GM12878 (cell line): ENCODE data around the gene ANGPTL2. TPM values are rescaled to one million over a fixed set of nuclear protein-coding genes. Genes with fewer than 3 reads are reported as not detected.

Source experiments
- ATAC-seq: fragments of 200-7000 bp; cut with Tn5 transposase; 3 replicates; pipeline ENCODE4 v1.9.1; 2020; ENCODE audit warnings: mild to moderate bottlenecking, moderate library complexity
- BruUV-seq: library from RNA; stranded (reverse); fragments of 400-500 nt; replicated peaks from 2 replicates; lab custom pipeline; 2021; lab: Mats Ljungman, UMichigan
- CTCF ChIA-PET: fragments of 300-600 bp; sonication (Branson Sonifier 250); formaldehyde crosslinking; extraction: SDS; loops from one replicate; lab custom pipeline; 2021; ENCODE audit warnings: inconsistent platforms; lab: Yijun Ruan, JAX
- POLR2A ChIA-PET: fragments of 350-600 bp; formaldehyde crosslinking; extraction: SDS; loops from one replicate; lab custom pipeline; 2021; ENCODE audit warnings: inconsistent platforms; lab: Charles Lee
- RAD21 ChIA-PET: fragments of 300-600 bp; sonication (Branson Sonifier 250); formaldehyde crosslinking; loops from one replicate; lab custom pipeline; 2023; ENCODE audit warnings: antibody characterized with exemption; ENCODE audit not compliant: unreplicated experiment; lab: Charles Lee
- SMC1A ChIA-PET: fragments of 300-600 bp; sonication (Branson Sonifier 250); formaldehyde crosslinking; loops from one replicate; lab custom pipeline; 2023; ENCODE audit not compliant: unreplicated experiment, uncharacterized antibody; lab: Charles Lee
- DNase-seq: peaks from one replicate; pipeline ENCODE4 v3.0.0-alpha.2; 2011; ENCODE audit warnings: low read depth, low spot score
- FAIRE-seq: peaks from 3 replicates; lab custom pipeline; 2011; peaks lifted over from hg19 to GRCh38; lab: Jason Lieb, UNC
- H2AFZ ChIP-seq: 2 replicates; pipeline ENCODE4 v1.6.0; 2011; ENCODE audit warnings: low read depth, low read length, control low read depth; ENCODE audit not compliant: control insufficient read depth
- H3K27ac ChIP-seq: 2 replicates; pipeline ENCODE4 v1.5.1; 2011; ENCODE audit warnings: control low read depth; ENCODE audit not compliant: control insufficient read depth, insufficient read depth
- H3K27me3 ChIP-seq, 2 experiments: replicated peaks in 1 of 2; 2 replicates each; pipeline versions ENCODE4 v1.6.0 to v1.6.1; 2011; ENCODE audit warnings: low read length in 1 of 2; ENCODE audit not compliant: control insufficient read depth in 2 of 2, insufficient read depth in 2 of 2
- H3K36me3 ChIP-seq, 2 experiments: 2 replicates each; pipeline ENCODE4 v1.5.1; 2011; ENCODE audit warnings: low read length in 1 of 2; ENCODE audit not compliant: control insufficient read depth in 2 of 2, insufficient read depth in 2 of 2
- H3K4me1 ChIP-seq: 2 replicates; pipeline ENCODE4 v1.6.1; 2011; ENCODE audit warnings: mild to moderate bottlenecking, low read length, moderate library complexity, mixed read lengths; ENCODE audit not compliant: control insufficient read depth, insufficient read depth
- H3K4me2 ChIP-seq: 2 replicates; pipeline ENCODE4 v1.6.0; 2011; ENCODE audit warnings: control low read depth; ENCODE audit not compliant: control insufficient read depth, insufficient read depth
- H3K4me3 ChIP-seq: fragments of 200-600 bp; sonication (generic); 2 replicates; pipeline ENCODE4 v1.5.1; 2016
- H3K79me2 ChIP-seq: 2 replicates; pipeline ENCODE4 v1.6.0; 2011; ENCODE audit warnings: low read length; ENCODE audit not compliant: control insufficient read depth, insufficient read depth
- H3K9ac ChIP-seq: 2 replicates; pipeline ENCODE4 v1.8.0; 2011; ENCODE audit warnings: low read length, control low read depth, mixed read lengths; ENCODE audit not compliant: control insufficient read depth, insufficient read depth
- H3K9me3 ChIP-seq: replicated peaks from 3 replicates; pipeline ENCODE4 v1.5.1; 2011; ENCODE audit warnings: mild to moderate bottlenecking, low read length; ENCODE audit not compliant: control insufficient read depth, insufficient read depth
- H4K20me1 ChIP-seq: 2 replicates; pipeline ENCODE4 v1.6.0; 2011; ENCODE audit not compliant: control insufficient read depth, insufficient read depth
- CBFB ChIP-seq: IDR thresholded peaks from 2 replicates; pipeline ENCODE4 v1.6.1; 2016; ENCODE audit warnings: antibody characterized with exemption, low read depth
- CBX5 ChIP-seq: sonication (generic); IDR thresholded peaks from 2 replicates; pipeline ENCODE4 v1.6.1; 2016; ENCODE audit warnings: low read depth, moderate library complexity, mild to moderate bottlenecking, inconsistent platforms
- CHD2 ChIP-seq: IDR thresholded peaks from 2 replicates; pipeline ENCODE4 v1.6.1; 2011; ENCODE audit warnings: low read depth, low read length, improper control_type of control experiment, borderline replicate concordance
- CTCF ChIP-seq, 3 experiments: IDR thresholded peaks in 2 of 3; conservative IDR thresholded peaks in 1 of 3; 2 replicates each; pipeline ENCODE4 v1.5.1; 2011; ENCODE audit warnings: low read depth in 3 of 3, low read length in 3 of 3, mild to moderate bottlenecking in 3 of 3, control low read depth in 2 of 3, moderate library complexity in 2 of 3, inconsistent platforms in 1 of 3, mixed read lengths in 1 of 3; ENCODE audit not compliant: control insufficient read depth in 2 of 3, insufficient read depth in 1 of 3; ENCODE audit errors: extremely low read depth in 1 of 3
- ESRRA ChIP-seq: IDR thresholded peaks from 2 replicates; pipeline ENCODE4 v1.6.1; 2012; ENCODE audit warnings: mild to moderate bottlenecking, low read length, improper control_type of control experiment
- EZH2 ChIP-seq: IDR thresholded peaks from 2 replicates; pipeline ENCODE4 v1.6.1; 2012; ENCODE audit warnings: low read depth, mild to moderate bottlenecking, control low read depth, inconsistent platforms, low read length, borderline replicate concordance; ENCODE audit not compliant: control insufficient read depth
- GATAD2B ChIP-seq: fragments of 450-650 bp; conservative IDR thresholded peaks from 2 replicates; pipeline ENCODE4 v1.6.1; 2017; ENCODE audit warnings: low read depth, mild to moderate bottlenecking, moderate library complexity
- KDM1A ChIP-seq: fragments of 200-600 bp; sonication (generic); IDR thresholded peaks from 2 replicates; pipeline ENCODE4 v1.6.1; 2016; ENCODE audit warnings: borderline replicate concordance
- MLLT1 ChIP-seq: fragments of 450-650 bp; IDR thresholded peaks from 2 replicates; pipeline ENCODE4 v1.6.1; 2016; ENCODE audit warnings: mild to moderate bottlenecking
- RFX5 ChIP-seq: IDR thresholded peaks from 2 replicates; pipeline ENCODE4 v1.6.1; 2011; ENCODE audit warnings: low read depth, low read length, improper control_type of control experiment
- SP1 ChIP-seq: IDR thresholded peaks from one replicate; pipeline ENCODE4 v1.6.1; 2011; ENCODE audit warnings: low read depth, low read length
- SPI1 ChIP-seq: IDR thresholded peaks from 2 replicates; pipeline ENCODE4 v1.6.1; 2011; ENCODE audit warnings: low read depth, mild to moderate bottlenecking, low read length, moderate library complexity, borderline replicate concordance; ENCODE audit not compliant: insufficient read depth
- SRF ChIP-seq, 2 experiments: IDR thresholded peaks; 2 replicates each; pipeline ENCODE4 v1.6.1; 2011; ENCODE audit warnings: low read depth in 2 of 2, low read length in 2 of 2, mild to moderate bottlenecking in 1 of 2, moderate library complexity in 1 of 2
- WRNIP1 ChIP-seq: IDR thresholded peaks from 2 replicates; pipeline ENCODE4 v1.6.1; 2011; ENCODE audit warnings: low read depth, low read length, improper control_type of control experiment, borderline replicate concordance
- YY1 ChIP-seq: IDR thresholded peaks from 2 replicates; pipeline ENCODE4 v1.6.1; 2011; ENCODE audit warnings: low read depth, mild to moderate bottlenecking, low read length
- ZNF217 ChIP-seq: fragments of 450-650 bp; IDR thresholded peaks from 2 replicates; pipeline ENCODE4 v1.6.1; 2017; ENCODE audit warnings: antibody characterized with exemption, mild to moderate bottlenecking
- WGBS: methylation state at CpG from one replicate; pipeline ENCODE4 v1.1.6; 2016; ENCODE audit warnings: low lambda C conversion rate; ENCODE audit not compliant: insufficient replicate concordance, insufficient coverage; ENCODE audit errors: missing lambda C conversion rate; 5-methylcytosine and 5-hydroxymethylcytosine counted together
- in situ Hi-C: fragments of 300-500 bp; cut with MboI; formaldehyde crosslinking; loops from 9 replicates; pipeline ENCODE4 v1.14.3; 2018; ENCODE audit warnings: mixed read lengths
- intact Hi-C: fragments of 100-400 bp; cut with micrococcal nuclease; formaldehyde crosslinking; loops from one replicate; pipeline ENCODE4 v1.14.2; 2022; ENCODE audit not compliant: unreplicated experiment
- polyA plus RNA-seq, 11 experiments: library from polyadenylated mRNA; depleted of rRNA in 4 of 11; unstranded in 6 of 11; stranded (reverse) in 5 of 11; fragments of >200 nt; fragmentation: Nextera tagmentation in 4 of 11; fragmentation: Illumina TruSeq in 1 of 11; extraction: Ambion mirVana in 4 of 11; extraction: Trizol in 1 of 11; gene quantifications; 1 replicate in 1 of 11; 2 replicates in 10 of 11; pipeline versions ENCODE4 v1.2.1 to v1.2.3, GENCODE V29; 2011 to 2016; ENCODE audit warnings: inconsistent platforms in 2 of 11, missing spikeins in 2 of 11, low read depth in 1 of 11
- total RNA-seq, 4 experiments: library from RNA; depleted of rRNA in 3 of 4; stranded (reverse); fragments of >200 nt in 3 of 4; fragmentation: Illumina TruSeq in 1 of 4; extraction: Trizol in 1 of 4; gene quantifications; 2 replicates each; pipeline versions ENCODE4 v1.2.1 to v1.2.3, GENCODE V29; 2013 to 2021

The ANGPTL2 gene
- total and polyA plus RNA-seq, 10 of the 15 experiments (the other 5 are each of a cell fraction or from before 2014, with no cell fraction given): 0.13 to 2.6 (median 0.82) TPM; not detected in 1

- BruUV-seq: no TSS peak
- ChIA-PET SMC1A (interaction anchor here (1.1 to 1.8 kb wide), 6 partner anchors 7 to 78 kb away, joined by 3 to 7 read pairs (median 4); no protein-coding TSS in a partner anchor), RAD21 (interaction anchor here (1.1 to 1.6 kb wide), 3 partner anchors 15 to 121 kb away, joined by 3 to 7 read pairs (median 7); no protein-coding TSS in a partner anchor), CTCF (interaction anchor here (1.1 to 3.1 kb wide), 3 partner anchors 14 to 54 kb away, joined by 3 to 8 read pairs (median 7); no protein-coding TSS in a partner anchor), POLR2A (no interaction called here)
- WGBS: 91% methylated on average over 5 of the region's 5 CpGs
- Histone ChIP-seq H4K20me1 (no peaks in the 10 kb centered on the region), H3K79me2 (no peaks in the 10 kb centered on the region), H3K27ac (no peak overlapping the region), H3K27me3 (no peaks in the 10 kb centered on the region), H3K4me3 (no peak overlapping the region), H3K9me3 (no peaks in the 10 kb centered on the region; the same call in 2 of the 3 replicates), H3K4me2 (no peak overlapping the region), H3K4me1 (no peaks in the 10 kb centered on the region), H3K36me3 (no peaks in the 10 kb centered on the region; a peak in 1 of 4 replicates), H2AFZ (no peak overlapping the region), H3K9ac (no peak overlapping the region)
- intact Hi-C loops: no loop called here
- FAIRE-seq (no peak), ATAC-seq (no peak), DNase-seq (no peak)
- in situ Hi-C loops: no loop called here
- TF ChIP-seq CBX5 (no peak), KDM1A (no peak), EZH2 (no peak), RFX5 (no peak), SPI1 (no peak), CBFB (no peak), SP1 (no peak), WRNIP1 (no peak), YY1 (no peak), ESRRA (no peak), CHD2 (no peak), SRF (IDR thresholded peaks at IDR 0.05; ENCODE audit: low read depth in 2 of 2, low read length in 2 of 2) (no peak), GATAD2B (no peak), MLLT1 (no peak), ZNF217 (no peak), CTCF (IDR thresholded peaks at IDR 0.05 in 2 of 3, conservative IDR thresholded peaks at IDR 0.05 in 1 of 3; ENCODE audit: control insufficient read depth in 2 of 3, extremely low read depth in 1 of 3, insufficient read depth in 1 of 3, low read depth in 3 of 3, low read length in 3 of 3) (no peak)
These were observed 45.4 kb downstream of the ANGPTL2 start for GRCh38 chr9:127076860-127077643.
